GM12878 (cell line): Measurements from ENCODE around the gene TAF13. TPM values are rescaled to one million over a fixed set of nuclear protein-coding genes. Genes with fewer than 3 reads are reported as not detected.

Source experiments
- ETV6 ChIP-seq, 2 experiments: fragments of 450-650 bp in 1 of 2; IDR thresholded peaks in 1 of 2; conservative IDR thresholded peaks in 1 of 2; 2 replicates each; pipeline ENCODE4 v1.6.1; 2014; ENCODE audit warnings: antibody characterized with exemption in 1 of 2, borderline replicate concordance in 1 of 2, low read depth in 1 of 2, mild to moderate bottlenecking in 1 of 2, moderate library complexity in 1 of 2
- FOS ChIP-seq: IDR thresholded peaks from 3 replicates; pipeline ENCODE4 v1.6.1; 2011; ENCODE audit warnings: borderline replicate concordance; ENCODE audit not compliant: insufficient read length; ENCODE audit errors: extremely low read depth
- HDGF ChIP-seq: fragments of 450-650 bp; IDR thresholded peaks from 2 replicates; pipeline ENCODE4 v1.6.1; 2016; ENCODE audit warnings: antibody characterized with exemption
- MTA3 ChIP-seq: IDR thresholded peaks from 2 replicates; pipeline ENCODE4 v1.6.1; 2012; ENCODE audit warnings: low read length, inconsistent platforms, borderline replicate concordance
- TARDBP ChIP-seq: IDR thresholded peaks from 2 replicates; pipeline ENCODE4 v1.6.1; 2016; ENCODE audit warnings: borderline replicate concordance
- polyA plus RNA-seq, 11 experiments: library from polyadenylated mRNA; depleted of rRNA in 4 of 11; unstranded in 6 of 11; stranded (reverse) in 5 of 11; fragments of >200 nt; fragmentation: Nextera tagmentation in 4 of 11; fragmentation: Illumina TruSeq in 1 of 11; extraction: Ambion mirVana in 4 of 11; extraction: Trizol in 1 of 11; gene quantifications; 1 replicate in 1 of 11; 2 replicates in 10 of 11; pipeline versions ENCODE4 v1.2.1 to v1.2.3, GENCODE V29; 2011 to 2016; ENCODE audit warnings: inconsistent platforms in 2 of 11, missing spikeins in 2 of 11, low read depth in 1 of 11
- total RNA-seq, 4 experiments: library from RNA; depleted of rRNA in 3 of 4; stranded (reverse); fragments of >200 nt in 3 of 4; fragmentation: Illumina TruSeq in 1 of 4; extraction: Trizol in 1 of 4; gene quantifications; 2 replicates each; pipeline versions ENCODE4 v1.2.1 to v1.2.3, GENCODE V29; 2013 to 2021
- TF ChIP-seq, protein P1 (sequence below): IDR thresholded peaks from 2 replicates; pipeline ENCODE4 v1.6.1; 2012; ENCODE audit warnings: improper control_type of control experiment, low read depth, low read length; ENCODE audit not compliant: insufficient replicate concordance
- TF ChIP-seq, protein P2 (sequence below): fragments of 450-650 bp; formaldehyde crosslinking; IDR thresholded peaks from 2 replicates; pipeline ENCODE4 v1.4.0; 2020; ENCODE audit warnings: mild to moderate bottlenecking, moderate library complexity
- TF ChIP-seq, protein P3 (sequence below): IDR thresholded peaks from 2 replicates; pipeline ENCODE4 v1.6.1; 2011; ENCODE audit warnings: borderline replicate concordance, low read depth, mild to moderate bottlenecking, moderate library complexity, mixed read lengths, low read length; ENCODE audit not compliant: insufficient read depth; ENCODE audit errors: extremely low read length
- TF ChIP-seq, protein P4 (sequence below): fragments of 450-650 bp; IDR thresholded peaks from 2 replicates; pipeline ENCODE4 v1.6.1; 2018; ENCODE audit warnings: mild to moderate bottlenecking, low read depth, moderate library complexity; ENCODE audit not compliant: partially characterized antibody
- TF ChIP-seq, protein P5 (sequence below): IDR thresholded peaks from 2 replicates; pipeline ENCODE4 v1.6.1; 2011; ENCODE audit warnings: low read depth, mild to moderate bottlenecking, low read length, moderate library complexity, borderline replicate concordance; ENCODE audit errors: extremely low read depth

TAF13 gene
- total and polyA plus RNA-seq, 10 of the 15 experiments (the other 5 are each of a cell fraction or from before 2014, with no cell fraction given): 8.1 to 30.6 (median 18.0) TPM

DNA sequence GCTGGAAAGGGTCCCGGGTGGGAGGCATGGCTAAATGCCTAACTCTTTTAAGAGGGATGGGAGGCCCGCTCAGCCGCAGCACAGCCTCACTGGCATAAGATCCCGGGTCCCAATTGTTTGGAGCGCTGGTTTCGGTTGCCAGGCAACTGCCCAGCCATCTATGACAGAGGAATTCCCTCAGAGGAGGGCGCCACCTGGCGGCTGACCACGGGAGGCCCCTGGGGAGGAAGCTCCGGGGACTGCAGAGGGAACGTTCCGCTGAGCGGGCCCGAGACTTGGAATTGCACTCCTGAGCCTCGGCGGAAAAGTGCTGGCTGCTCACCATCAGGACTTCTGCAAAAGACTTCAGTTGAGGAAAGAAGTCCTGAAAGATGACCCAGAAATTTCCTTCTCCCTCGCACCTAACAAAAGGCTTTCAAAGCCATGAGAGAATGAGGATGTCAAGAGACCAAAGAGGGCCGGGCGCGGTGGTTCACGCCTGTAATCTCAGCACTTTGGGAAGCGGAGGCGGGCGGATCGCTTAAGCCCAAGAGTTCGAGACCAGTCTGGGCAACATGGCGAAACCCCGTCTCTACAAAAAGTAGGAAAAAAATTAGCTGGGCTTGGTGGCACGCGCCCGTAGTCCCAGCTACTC is 37.0 kb upstream of the TAF13 start (continued):
- TF ChIP-seq, protein P1, sequence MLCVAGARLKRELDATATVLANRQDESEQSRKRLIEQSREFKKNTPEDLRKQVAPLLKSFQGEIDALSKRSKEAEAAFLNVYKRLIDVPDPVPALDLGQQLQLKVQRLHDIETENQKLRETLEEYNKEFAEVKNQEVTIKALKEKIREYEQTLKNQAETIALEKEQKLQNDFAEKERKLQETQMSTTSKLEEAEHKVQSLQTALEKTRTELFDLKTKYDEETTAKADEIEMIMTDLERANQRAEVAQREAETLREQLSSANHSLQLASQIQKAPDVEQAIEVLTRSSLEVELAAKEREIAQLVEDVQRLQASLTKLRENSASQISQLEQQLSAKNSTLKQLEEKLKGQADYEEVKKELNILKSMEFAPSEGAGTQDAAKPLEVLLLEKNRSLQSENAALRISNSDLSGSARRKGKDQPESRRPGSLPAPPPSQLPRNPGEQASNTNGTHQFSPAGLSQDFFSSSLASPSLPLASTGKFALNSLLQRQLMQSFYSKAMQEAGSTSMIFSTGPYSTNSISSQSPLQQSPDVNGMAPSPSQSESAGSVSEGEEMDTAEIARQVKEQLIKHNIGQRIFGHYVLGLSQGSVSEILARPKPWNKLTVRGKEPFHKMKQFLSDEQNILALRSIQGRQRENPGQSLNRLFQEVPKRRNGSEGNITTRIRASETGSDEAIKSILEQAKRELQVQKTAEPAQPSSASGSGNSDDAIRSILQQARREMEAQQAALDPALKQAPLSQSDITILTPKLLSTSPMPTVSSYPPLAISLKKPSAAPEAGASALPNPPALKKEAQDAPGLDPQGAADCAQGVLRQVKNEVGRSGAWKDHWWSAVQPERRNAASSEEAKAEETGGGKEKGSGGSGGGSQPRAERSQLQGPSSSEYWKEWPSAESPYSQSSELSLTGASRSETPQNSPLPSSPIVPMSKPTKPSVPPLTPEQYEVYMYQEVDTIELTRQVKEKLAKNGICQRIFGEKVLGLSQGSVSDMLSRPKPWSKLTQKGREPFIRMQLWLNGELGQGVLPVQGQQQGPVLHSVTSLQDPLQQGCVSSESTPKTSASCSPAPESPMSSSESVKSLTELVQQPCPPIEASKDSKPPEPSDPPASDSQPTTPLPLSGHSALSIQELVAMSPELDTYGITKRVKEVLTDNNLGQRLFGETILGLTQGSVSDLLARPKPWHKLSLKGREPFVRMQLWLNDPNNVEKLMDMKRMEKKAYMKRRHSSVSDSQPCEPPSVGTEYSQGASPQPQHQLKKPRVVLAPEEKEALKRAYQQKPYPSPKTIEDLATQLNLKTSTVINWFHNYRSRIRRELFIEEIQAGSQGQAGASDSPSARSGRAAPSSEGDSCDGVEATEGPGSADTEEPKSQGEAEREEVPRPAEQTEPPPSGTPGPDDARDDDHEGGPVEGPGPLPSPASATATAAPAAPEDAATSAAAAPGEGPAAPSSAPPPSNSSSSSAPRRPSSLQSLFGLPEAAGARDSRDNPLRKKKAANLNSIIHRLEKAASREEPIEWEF: no peak
- TF ChIP-seq, protein P2, sequence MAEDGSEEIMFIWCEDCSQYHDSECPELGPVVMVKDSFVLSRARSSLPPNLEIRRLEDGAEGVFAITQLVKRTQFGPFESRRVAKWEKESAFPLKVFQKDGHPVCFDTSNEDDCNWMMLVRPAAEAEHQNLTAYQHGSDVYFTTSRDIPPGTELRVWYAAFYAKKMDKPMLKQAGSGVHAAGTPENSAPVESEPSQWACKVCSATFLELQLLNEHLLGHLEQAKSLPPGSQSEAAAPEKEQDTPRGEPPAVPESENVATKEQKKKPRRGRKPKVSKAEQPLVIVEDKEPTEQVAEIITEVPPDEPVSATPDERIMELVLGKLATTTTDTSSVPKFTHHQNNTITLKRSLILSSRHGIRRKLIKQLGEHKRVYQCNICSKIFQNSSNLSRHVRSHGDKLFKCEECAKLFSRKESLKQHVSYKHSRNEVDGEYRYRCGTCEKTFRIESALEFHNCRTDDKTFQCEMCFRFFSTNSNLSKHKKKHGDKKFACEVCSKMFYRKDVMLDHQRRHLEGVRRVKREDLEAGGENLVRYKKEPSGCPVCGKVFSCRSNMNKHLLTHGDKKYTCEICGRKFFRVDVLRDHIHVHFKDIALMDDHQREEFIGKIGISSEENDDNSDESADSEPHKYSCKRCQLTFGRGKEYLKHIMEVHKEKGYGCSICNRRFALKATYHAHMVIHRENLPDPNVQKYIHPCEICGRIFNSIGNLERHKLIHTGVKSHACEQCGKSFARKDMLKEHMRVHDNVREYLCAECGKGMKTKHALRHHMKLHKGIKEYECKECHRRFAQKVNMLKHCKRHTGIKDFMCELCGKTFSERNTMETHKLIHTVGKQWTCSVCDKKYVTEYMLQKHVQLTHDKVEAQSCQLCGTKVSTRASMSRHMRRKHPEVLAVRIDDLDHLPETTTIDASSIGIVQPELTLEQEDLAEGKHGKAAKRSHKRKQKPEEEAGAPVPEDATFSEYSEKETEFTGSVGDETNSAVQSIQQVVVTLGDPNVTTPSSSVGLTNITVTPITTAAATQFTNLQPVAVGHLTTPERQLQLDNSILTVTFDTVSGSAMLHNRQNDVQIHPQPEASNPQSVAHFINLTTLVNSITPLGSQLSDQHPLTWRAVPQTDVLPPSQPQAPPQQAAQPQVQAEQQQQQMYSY: no peak
- TF ChIP-seq, protein P3, sequence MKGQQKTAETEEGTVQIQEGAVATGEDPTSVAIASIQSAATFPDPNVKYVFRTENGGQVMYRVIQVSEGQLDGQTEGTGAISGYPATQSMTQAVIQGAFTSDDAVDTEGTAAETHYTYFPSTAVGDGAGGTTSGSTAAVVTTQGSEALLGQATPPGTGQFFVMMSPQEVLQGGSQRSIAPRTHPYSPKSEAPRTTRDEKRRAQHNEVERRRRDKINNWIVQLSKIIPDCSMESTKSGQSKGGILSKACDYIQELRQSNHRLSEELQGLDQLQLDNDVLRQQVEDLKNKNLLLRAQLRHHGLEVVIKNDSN: no peak
- TF ChIP-seq FOS (no peak), TARDBP (no peak), HDGF (no peak), ETV6 (conservative IDR thresholded peaks at IDR 0.05 in 1 of 2, IDR thresholded peaks at IDR 0.05 in 1 of 2; ENCODE audit: borderline replicate concordance in 1 of 2, low read depth in 1 of 2) (no peak), MTA3 (no peak)
- TF ChIP-seq, protein P4, sequence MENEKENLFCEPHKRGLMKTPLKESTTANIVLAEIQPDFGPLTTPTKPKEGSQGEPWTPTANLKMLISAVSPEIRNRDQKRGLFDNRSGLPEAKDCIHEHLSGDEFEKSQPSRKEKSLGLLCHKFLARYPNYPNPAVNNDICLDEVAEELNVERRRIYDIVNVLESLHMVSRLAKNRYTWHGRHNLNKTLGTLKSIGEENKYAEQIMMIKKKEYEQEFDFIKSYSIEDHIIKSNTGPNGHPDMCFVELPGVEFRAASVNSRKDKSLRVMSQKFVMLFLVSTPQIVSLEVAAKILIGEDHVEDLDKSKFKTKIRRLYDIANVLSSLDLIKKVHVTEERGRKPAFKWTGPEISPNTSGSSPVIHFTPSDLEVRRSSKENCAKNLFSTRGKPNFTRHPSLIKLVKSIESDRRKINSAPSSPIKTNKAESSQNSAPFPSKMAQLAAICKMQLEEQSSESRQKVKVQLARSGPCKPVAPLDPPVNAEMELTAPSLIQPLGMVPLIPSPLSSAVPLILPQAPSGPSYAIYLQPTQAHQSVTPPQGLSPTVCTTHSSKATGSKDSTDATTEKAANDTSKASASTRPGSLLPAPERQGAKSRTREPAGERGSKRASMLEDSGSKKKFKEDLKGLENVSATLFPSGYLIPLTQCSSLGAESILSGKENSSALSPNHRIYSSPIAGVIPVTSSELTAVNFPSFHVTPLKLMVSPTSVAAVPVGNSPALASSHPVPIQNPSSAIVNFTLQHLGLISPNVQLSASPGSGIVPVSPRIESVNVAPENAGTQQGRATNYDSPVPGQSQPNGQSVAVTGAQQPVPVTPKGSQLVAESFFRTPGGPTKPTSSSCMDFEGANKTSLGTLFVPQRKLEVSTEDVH: no peak
- TF ChIP-seq, protein P5, sequence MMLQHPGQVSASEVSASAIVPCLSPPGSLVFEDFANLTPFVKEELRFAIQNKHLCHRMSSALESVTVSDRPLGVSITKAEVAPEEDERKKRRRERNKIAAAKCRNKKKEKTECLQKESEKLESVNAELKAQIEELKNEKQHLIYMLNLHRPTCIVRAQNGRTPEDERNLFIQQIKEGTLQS: no peak
